GM18508 (cell line): ENCODE data around the gene ADCY2.
"Not testable (repeated sequence)": the region's sequence is repeated elsewhere in the genome, so short reads cannot be mapped to it uniquely, and the experiment has no call there.

ENCODE experiments used
- ATAC-seq: cut with Tn5 transposase; IDR thresholded peaks from one replicate; pipeline ENCODE4 v1.9.1; 2021; ENCODE audit warnings: moderate number of reproducible peaks; ENCODE audit not compliant: insufficient read depth, unreplicated experiment

ADCY2 gene

DNA sequence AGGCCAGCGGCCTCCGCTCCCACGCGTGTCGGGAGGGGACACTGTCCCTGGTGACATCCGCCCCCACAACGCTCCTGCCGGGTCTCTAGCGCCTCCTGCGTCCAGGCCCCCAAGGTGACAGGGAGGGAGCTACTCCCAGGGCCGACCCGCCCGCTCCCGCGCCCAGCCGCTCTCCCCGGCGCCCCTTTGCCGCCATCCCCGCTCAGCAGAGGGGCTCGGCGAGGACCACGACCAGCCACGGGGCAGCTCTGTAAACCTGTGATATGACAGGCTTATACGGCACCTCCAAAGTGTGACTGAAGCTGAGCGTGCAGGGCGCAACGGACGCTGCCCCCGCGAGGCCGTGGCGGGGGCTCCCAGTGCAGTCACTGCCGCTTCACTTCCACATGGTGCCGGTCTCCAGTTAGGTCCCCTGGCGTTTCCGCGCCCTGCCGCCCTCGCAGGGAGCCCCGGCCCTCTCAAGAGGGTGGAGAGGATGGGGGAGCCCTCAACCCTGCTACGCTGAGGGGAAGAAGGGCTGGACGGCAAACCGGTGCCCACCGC, 978 bp upstream of the ADCY2 start:
- no peak for ATAC-seq

DNA sequence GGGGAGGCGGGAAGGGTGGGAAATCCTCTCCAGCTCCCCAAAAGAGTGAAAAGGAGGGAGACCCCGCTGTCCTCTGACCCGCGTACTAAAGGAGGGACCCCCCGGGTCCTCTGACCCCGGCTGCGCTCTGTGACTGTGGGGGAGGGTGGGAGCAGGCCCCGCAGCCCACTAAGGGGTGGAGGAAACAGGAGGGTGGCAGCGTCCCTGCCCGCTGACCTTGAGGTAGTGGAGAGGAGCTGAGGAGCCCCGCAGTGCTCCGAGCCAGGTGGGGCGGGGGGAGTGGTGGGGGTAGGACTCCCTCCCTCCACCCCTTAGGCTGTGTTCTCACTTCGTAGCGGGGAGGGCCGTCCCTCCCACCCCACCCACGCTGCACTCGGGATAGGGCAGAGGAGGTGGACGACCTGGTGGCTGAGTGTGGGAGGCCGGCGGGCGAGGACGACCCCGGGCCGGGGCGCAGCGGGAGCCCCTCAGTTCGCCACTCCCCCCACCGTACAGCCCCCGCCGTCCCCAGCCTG, 449 bp upstream of the ADCY2 start:
- no peak for ATAC-seq

DNA sequence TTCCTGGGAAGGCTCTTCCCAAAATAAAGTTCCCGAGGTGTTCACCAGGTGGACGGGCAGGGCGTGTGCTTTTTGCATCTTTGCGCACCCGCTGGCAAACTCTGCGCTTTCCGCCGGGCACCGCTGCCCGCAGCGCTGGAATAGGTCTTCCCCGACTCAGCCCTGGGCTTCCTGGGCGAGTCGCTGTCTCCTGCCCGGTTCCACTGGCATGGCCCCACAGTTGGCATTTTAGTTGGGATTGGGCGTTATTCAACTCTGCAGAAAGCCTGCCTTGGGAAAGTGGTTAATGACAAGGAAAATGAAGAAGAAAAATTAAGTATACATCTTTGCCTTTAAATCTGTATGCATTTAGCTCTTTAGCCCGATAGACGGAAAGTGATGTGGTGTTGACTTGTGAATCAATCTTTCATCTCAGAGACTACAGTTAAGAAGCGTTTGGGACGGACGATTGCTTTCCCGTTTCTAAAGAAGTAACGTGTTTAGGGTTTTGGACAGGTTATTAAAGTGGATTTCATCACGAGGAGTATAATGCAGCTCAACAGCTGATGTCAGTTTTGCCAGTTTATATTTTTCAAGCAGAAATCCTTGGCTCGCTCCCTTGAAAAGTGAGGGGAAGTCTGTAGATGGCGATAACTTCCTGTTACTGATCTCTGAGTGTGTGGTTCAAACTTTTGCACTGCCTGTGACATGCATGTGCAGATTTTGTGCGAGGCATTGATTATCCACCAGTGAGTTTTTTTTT, 946 bp downstream of the ADCY2 start:
- no peak for ATAC-seq

DNA sequence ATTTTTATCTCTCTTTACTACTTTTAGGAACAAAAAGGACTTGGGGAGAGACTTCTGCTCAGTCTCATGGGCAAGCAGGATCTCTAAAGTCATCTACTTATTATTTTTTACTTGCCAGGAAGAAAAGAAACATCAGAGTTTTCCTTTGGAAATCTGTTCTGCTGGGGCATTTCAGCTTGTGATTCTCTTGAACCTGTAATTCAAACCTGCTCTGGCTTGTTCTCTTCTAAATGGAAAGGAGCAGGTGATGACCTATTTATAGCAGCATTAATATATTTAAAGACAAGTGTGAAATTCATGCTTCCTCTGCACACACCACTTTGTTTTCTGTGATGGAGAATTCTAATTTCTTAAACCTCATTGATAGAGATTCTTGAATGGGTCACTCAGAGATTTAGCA, 2.0 kb downstream of the ADCY2 start:
- ATAC-seq: no peak

DNA sequence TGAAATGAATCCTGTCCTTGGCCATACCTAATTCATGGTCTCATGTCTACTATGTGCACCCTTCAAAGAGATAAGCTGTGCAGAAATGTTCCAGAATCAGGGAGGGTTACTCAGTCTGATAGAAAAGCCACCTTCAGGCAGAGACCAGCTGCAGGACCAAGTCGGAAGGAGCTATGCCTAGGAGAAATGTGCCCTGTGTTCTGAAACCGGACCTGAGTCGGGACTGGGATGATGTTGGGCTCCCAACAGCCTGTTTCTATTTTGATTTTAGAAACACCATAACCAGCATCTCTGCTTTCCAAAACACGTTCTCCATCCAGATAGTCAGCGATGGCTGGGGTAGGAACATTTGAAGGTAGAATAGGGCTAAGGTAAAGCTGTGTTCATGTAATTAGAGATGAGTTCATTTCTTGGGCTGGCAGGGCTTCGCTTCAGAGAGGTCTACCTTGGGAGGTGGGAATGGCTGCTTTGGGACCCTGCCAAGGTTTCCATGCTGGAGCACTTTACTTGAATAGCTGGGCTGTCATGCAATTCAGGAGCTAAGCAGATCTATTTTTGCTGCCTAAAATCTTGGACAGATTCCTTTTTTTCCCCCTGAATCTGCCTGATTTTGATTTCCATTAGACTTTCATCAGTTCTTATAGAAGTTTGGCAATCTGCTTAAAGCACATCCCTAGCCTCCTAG, 2.8 kb downstream of the ADCY2 start:
- ATAC-seq: no peak

DNA sequence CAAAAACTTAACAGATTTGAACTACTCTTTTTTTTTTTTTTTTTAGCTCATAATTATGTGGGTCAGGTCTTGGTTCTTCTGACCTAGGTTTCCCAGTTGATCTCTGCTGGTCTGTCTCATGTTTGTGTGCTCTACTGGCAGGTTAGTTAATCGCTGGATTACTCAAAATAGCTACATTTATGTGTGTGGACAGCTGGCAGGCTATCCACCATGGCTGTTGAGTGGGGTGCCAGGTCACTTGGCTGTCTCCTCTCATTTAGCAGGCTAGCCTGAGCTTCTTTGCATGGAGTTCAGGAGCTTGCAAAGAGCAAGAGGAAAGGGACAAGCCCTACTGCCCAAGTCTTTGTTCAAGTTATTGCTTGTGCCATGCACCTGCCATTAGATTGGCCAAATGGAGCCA, 9.3 kb downstream of the ADCY2 start:
- no peak for ATAC-seq

DNA sequence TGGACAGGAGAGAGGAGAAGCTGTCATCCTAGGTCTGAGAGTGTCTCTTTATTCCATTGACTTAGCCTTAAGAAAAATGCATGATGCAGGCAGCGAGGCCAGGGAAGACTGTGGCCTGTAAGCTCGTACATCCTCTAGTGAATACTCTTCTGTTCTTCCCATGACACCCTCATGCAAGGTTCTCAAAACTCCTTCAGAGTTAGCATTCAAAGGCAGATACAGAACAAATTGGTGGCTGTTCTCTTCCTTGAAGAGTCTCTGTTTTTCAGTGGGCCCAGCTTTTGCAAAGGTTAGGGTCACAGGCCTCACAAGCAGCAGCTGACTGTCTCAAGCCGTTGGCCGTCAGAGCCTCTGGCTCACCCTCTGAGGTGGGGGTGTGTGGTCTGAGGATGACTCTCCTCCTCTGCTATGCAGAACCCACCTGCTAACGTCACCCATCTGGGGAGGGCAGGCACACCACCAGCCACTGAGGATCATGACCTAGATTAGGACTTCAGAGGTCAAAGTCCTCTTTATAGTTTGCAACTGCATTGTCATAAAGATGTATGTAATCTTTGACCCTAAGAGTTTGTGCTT, 15.1 kb downstream of the ADCY2 start:
- no peak for ATAC-seq

DNA sequence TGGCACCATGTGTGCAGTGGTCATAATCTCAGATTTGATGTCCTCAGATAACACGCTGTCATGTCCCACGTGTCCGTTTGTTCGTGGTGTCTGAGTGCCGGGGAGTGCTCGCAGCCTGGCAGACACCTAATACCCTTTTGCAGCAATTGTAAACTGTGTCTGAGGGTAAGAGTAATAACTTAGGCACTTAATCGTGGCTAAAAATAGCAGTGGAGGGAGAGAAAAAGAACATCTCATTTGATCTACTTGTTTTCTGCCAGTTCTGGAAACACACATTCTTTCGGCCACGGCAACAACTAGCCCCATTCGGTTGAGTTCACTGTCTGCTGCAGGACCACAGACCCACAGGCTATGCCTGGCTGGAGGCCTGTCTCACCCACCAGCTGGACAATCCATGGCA, 16.5 kb downstream of the ADCY2 start:
- no peak for ATAC-seq

DNA sequence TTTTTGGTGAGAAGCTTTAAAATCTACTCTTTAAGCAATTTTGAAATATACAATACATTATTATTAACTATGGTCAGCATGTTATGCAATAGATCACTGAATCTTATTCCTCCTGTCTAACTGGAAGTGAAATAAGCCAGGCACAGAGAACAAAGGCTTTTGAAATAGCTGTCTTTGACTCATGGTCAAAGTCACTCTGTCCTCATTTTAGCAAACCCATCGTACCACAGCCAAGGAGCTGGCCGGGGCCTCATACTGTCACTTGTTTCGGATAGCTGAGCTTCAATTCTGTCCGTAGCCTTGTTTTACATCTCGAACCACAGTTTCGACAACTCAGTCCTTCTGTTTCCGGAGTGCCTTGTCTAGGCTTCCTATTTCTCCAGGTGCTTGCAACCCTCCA, 19.2 kb downstream of the ADCY2 start:
- ATAC-seq: no peak

DNA sequence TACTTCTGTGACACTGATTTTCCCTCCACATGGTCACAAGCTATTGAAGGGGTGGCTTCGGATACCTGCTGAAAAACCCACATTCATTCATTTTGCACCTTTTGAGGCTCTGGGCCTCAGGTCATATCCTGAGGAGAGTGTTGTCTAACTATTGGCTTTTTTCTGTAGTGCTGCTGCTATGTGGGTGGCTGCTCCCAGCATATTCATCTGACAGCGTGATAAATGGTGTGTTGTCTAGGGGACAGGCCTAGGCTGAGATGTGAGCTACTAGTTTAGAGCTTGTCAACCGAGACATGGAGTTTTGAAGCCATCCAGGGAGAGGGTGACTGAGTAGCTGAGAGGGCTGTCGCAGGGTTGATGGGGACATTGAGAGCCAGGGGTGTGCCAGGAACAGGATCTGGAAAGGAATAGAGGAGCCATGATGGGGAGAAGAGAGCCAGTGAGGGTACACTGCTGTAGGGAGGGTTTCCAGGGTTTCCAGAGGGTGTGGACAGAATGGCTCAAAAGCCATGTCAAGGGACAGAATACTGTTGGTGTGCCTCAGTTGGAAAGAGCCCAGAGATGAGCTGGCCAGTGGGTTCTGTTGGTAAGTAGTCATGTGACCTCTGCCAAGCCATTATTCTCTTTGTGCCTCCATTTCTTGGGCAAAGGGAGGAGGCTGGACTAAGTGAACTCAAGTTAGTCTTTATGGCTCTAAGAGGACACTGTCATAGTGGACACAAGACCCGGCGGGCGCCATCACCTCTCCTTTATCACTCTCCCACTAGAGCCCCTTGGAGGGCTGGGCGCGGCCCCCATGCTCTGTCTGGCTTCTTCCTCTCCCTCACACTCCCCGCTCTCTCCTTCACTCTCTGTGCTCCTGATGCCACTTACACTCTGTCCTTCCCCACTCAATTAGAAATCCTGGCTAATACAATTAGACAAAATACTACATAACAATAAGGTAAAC, 19.9 kb downstream of the ADCY2 start:
- no peak for ATAC-seq

DNA sequence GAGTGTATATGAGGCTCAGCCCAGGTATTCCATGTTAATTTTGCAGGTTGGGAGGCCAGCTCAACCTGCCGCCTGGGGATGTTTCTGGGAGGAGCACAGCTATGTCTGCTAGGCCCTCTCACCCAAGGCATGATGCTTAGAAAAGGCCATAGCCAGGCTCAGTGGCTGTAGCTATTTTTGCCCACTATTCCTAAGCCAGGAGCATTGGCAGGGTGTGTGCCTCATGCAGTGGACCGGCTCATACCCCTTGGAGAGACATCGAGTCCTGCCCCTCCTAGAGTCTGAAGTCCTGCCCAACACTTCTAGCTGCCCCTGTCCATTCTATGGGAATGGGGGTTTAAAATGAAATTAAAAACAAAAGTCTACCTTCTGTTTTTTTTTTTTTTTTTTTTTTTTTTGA, 22.3 kb downstream of the ADCY2 start:
- no peak for ATAC-seq

DNA sequence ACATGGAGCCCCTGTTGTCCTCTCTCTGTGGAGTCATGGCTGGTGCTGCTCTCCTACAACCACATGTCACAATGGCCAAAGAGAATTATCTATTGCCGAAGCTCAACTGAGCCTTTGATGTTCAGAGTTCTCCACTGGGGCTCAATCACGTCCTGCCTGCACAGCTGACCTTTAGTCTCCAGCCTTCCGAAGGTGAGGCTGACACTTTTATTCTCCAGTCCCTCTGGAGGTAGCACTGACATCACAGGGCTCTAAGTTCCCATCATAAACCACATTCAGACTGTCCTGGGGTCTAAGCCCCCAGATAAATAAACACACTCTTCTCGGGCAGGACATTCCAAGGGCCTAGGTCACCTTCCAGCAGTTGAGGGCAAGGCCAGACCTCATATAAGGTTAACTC, 23.4 kb downstream of the ADCY2 start:
- ATAC-seq: no peak

DNA sequence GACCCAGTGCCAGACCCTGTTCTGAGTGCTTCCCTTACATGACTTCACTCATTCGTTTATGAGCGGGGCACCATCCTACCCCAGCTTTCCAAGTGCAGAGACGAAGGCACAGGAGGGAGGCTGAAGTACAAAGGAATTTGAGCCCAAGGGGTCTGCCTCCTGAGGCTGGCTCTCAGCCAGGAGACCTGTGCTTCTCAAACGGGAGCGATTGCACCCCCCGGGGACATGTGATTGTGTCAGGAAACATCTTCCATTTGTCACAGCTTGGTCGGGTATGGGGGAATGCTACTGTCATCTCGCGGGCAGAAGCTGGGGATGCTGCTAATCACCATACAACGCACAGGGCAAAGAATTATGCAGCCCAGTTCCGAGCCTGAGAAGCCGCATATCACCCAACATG, 23.9 kb downstream of the ADCY2 start:
- no peak for ATAC-seq

DNA sequence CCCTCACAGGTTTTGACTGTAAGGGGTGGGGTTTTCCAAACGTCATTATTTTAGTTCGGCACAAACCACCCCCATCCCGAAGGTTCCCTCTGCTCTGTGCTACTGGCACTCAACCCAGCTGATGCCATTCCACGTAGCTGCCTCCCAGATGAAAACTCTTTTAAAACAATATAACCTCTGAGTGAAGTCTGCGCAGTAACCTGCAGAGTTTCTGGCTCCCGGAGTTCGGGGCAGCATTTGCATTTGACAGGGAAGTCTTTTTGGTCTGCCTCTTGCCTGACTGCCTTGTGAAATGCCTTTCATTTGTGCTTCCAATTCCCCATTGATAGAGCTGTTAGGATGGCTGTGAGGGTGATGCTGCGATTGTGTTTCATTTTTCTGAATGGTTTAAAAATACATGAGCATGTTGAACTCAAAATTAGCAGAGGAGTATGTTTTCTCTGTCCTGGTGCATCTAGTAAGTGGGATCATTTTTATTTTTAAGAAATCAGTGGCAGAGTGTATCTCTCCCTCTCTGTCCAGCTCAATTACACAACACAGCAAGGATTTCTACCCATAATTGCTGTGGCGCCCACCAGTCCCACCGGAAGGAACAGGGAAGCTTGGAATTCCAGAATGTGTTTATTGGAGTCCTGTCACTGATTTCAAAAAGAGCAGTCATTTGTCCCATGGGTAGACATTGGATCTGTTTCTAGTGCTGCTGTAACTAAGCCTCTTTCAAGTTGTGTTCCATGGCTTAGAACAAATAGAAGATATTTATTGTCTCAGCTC, 24.8 kb downstream of the ADCY2 start:
- ATAC-seq: no peak

DNA sequence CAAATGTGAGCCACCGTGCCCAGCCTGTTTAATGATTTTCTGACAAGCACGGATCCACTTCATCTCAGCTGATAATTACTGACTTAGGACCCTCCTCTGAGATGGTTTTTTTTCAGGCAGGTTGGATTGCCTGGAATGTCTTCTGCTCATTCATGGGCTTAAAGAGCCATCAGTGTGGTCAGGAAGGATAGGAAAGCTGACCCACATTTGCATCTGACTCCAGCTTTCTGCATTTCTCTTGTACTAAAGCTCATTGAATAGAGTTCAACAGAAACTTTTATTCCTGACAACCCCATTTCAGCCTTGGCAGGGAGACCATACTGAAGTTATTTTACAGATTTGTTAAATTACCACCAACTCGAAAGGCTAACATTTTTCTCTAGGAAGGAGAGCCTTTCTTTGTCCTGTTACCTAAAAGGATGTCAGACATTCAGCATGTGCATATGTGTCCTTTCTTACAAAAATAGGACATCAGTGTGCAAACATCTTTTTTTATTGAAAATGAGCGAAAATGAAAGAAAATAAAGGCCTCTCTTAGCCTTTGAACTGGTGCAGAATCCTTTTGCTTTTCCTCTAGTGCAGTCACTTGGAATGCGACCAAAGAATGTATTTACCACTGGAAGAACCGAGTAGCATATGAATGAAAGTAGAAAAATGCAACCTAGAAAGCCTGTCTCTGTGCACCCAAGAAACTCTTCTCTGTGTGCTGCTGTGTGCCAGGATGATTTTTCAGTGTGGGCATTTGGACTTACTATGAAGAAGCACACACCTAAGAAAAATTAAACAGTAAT, 26.6 kb downstream of the ADCY2 start:
- no peak for ATAC-seq

DNA sequence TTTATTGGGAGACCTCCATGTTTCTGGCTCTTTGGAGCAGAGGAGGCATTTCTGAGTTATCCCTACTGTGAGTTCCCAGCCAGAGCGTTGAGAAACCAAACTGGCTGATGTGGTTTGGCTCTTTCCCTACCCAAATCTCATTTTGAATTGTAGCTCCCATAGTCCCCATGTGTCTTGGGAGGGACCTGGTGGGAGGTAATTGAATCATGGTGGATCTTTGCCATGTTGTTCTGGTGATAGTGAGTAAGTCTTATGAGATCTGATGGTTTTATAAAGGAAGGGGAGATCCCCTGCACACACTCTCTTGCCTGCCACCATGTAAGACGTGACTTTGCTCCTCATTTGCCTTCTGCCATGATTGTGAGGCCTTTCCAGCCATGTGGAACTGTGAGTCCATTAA, 27.3 kb downstream of the ADCY2 start:
- not testable (repeated sequence) for ATAC-seq

DNA sequence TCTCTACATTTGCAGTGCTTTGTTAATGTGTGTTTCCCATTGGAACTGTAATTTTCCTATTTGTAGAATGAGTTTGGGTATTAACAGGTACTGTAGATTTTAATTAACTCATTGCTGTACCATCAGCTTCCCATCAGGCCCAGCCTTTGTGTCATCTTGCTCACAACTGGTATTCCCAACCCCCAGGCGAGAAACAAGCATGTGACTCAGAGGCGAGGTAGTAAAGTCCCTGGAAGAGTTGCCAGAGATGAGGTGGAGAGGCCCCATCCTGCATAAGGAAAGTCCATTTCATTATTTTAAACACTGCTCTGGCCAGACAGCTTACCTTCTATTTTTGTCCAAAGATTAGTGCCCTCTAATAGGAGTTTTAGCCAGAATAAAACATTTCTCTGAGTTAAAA, 29.9 kb downstream of the ADCY2 start:
- ATAC-seq: no peak

DNA sequence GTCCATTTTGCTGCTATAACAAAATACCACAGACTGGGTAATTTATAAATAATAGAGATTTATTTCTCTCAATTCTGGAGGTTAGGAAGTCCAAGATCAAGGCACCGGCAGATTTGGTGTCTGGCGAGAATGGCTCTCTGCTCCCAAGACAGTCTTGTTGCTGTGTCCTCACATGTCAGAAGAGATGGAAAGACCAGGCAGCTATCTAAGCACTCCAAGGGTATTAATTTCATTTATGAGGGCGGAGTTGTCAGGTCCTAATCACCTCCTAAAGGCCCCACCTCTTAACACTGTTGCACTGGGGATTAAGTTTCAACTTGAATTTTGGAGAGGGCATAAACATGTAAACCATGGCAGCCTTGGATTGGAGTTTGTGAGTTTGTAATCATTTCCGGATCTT, 30.3 kb downstream of the ADCY2 start:
- ATAC-seq: no peak

DNA sequence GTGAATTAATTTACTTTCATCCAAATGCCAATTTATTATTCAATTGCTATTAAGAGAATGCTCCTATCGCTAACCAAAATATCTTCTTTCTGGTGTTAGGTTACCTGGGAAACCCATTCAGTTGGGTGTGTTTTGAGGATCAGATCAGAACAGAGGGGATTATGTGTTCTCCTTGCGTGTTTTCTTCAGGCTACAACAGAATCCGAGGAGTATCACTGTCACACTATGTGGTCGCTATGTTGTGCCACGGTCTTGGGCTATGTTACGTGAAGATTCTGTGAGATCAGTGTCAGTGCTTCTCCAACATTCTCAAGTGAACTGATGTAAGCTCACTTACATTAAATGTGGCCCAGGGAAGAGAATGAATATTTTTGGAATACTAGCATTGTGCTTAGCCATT, 39.0 kb downstream of the ADCY2 start:
- ATAC-seq: no peak
